GM18868 (cell line): ENCODE results near the gene MSX1.
"Not testable (repeated sequence)": the region's sequence is repeated elsewhere in the genome, so short reads cannot be mapped to it uniquely, and the experiment has no call there.

ENCODE experiments used
- ATAC-seq: cut with Tn5 transposase; IDR thresholded peaks from one replicate; pipeline ENCODE4 v1.9.1; 2021; ENCODE audit warnings: mild to moderate bottlenecking, moderate library complexity; ENCODE audit not compliant: unreplicated experiment

MSX1 gene

GRCh38 chr4:4859325-4859798 is at the start of gene MSX1:
MSX1 (plus strand) TSS chr4:4859665; CDS start chr4:4859900, 235 bp downstream.
- ATAC-seq = peak; percentile 88

GRCh38 chr4:4810092-4810774 is 49.2 kb upstream of the MSX1 start:
- no peak for ATAC-seq

GRCh38 chr4:4810778-4811177 is 48.7 kb upstream of the MSX1 start:
- no peak for ATAC-seq

GRCh38 chr4:4812145-4812794 is 47.2 kb upstream of the MSX1 start:
- ATAC-seq = no peak

GRCh38 chr4:4818415-4819212 is 40.9 kb upstream of the MSX1 start:
- no peak for ATAC-seq

GRCh38 chr4:4819213-4819606 is 40.3 kb upstream of the MSX1 start:
- no peak for ATAC-seq

- no peak for ATAC-seq
Measured at GRCh38 chr4:4820261-4820660, 39.2 kb upstream of the MSX1 start.

GRCh38 chr4:4820739-4821138 is 38.7 kb upstream of the MSX1 start:
- no peak for ATAC-seq

GRCh38 chr4:4821577-4821976 is 37.9 kb upstream of the MSX1 start:
- no peak for ATAC-seq

- ATAC-seq = not testable (repeated sequence)
Measured at GRCh38 chr4:4822286-4822685, 37.2 kb upstream of the MSX1 start.

- ATAC-seq = no peak
Measured at GRCh38 chr4:4823621-4824162, 35.8 kb upstream of the MSX1 start.

GRCh38 chr4:4824232-4824631 is 35.2 kb upstream of the MSX1 start:
- ATAC-seq = no peak

- ATAC-seq = no peak
Measured at GRCh38 chr4:4825431-4825830, 34.0 kb upstream of the MSX1 start.

- ATAC-seq = no peak
Measured at GRCh38 chr4:4829837-4830236, 29.6 kb upstream of the MSX1 start.

GRCh38 chr4:4831266-4831665 is 28.2 kb upstream of the MSX1 start:
- no peak for ATAC-seq

- no peak for ATAC-seq
Measured at GRCh38 chr4:4831825-4832224, 27.6 kb upstream of the MSX1 start.

- ATAC-seq = no peak
Measured at GRCh38 chr4:4836044-4836443, 23.4 kb upstream of the MSX1 start.

GRCh38 chr4:4837316-4837715 is 22.1 kb upstream of the MSX1 start:
- ATAC-seq = no peak

GRCh38 chr4:4838051-4838935 is 21.2 kb upstream of the MSX1 start:
- ATAC-seq = no peak
